ENCODE data around the gene C1orf105.

- TF ChIP-seq CTCF (IDR thresholded peaks at IDR 0.05 in 8 of 11, conservative IDR thresholded peaks at IDR 0.05 in 3 of 11): no peak
- TF ChIP-seq POLR2A (IDR thresholded peaks at IDR 0.05): no peak
- no peak for TF ChIP-seq POLR2AphosphoS5 (IDR thresholded peaks at IDR 0.05)
These were observed 30.0 kb downstream of the C1orf105 start for GRCh38 chr1:172450524-172450885.

Data from spleen (tissue), 7 donors.